HEK293 (cell line): Measurements from ENCODE around the gene GRM5.

ENCODE experiments used
- CTCF ChIP-seq: fragments of 450-650 bp; formaldehyde crosslinking; IDR thresholded peaks from 2 replicates; pipeline ENCODE4 v1.5.1; 2016; ENCODE audit warnings: missing biosample characterization, missing genetic modification characterization
- HIC1 ChIP-seq: fragments of 450-650 bp; formaldehyde crosslinking; IDR thresholded peaks from 2 replicates; pipeline ENCODE4 v1.5.1; 2016; ENCODE audit warnings: missing biosample characterization, missing genetic modification characterization
- PATZ1 ChIP-seq: fragments of 450-650 bp; formaldehyde crosslinking; IDR thresholded peaks from 2 replicates; pipeline ENCODE4 v1.5.1; 2016; ENCODE audit warnings: missing biosample characterization, missing genetic modification characterization
- PRDM10 ChIP-seq: fragments of 450-650 bp; formaldehyde crosslinking; IDR thresholded peaks from 2 replicates; pipeline ENCODE4 v1.5.1; 2016; ENCODE audit warnings: missing biosample characterization, missing genetic modification characterization
- SALL2 ChIP-seq: fragments of 450-650 bp; formaldehyde crosslinking; IDR thresholded peaks from 2 replicates; pipeline ENCODE4 v1.5.0; 2017; ENCODE audit warnings: missing biosample characterization, mild to moderate bottlenecking, missing genetic modification characterization, borderline replicate concordance
- ZBTB10 ChIP-seq: fragments of 450-650 bp; formaldehyde crosslinking; IDR thresholded peaks from 2 replicates; pipeline ENCODE4 v1.5.1; 2016; ENCODE audit warnings: missing biosample characterization, missing genetic modification characterization
- ZBTB44 ChIP-seq: fragments of 450-650 bp; IDR thresholded peaks from 2 replicates; pipeline ENCODE4 v1.5.1; 2018; ENCODE audit warnings: missing biosample characterization, mild to moderate bottlenecking, missing genetic modification characterization
- ZNF155 ChIP-seq: fragments of 450-650 bp; formaldehyde crosslinking; IDR thresholded peaks from 2 replicates; pipeline ENCODE4 v1.5.1; 2016; ENCODE audit warnings: missing biosample characterization, missing genetic modification characterization
- ZNF530 ChIP-seq: fragments of 450-650 bp; formaldehyde crosslinking; IDR thresholded peaks from 2 replicates; pipeline ENCODE4 v1.5.1; 2016; ENCODE audit warnings: low read depth, missing biosample characterization, missing genetic modification characterization
- ZNF580 ChIP-seq: fragments of 450-650 bp; formaldehyde crosslinking; IDR thresholded peaks from 2 replicates; pipeline ENCODE4 v1.5.1; 2016; ENCODE audit warnings: missing biosample characterization, missing genetic modification characterization
- ZNF645 ChIP-seq: fragments of 450-650 bp; formaldehyde crosslinking; IDR thresholded peaks from 2 replicates; pipeline ENCODE4; 2016; ENCODE audit warnings: missing biosample characterization, missing genetic modification characterization
- ZNF660 ChIP-seq: fragments of 450-650 bp; IDR thresholded peaks from 2 replicates; pipeline ENCODE4 v1.5.1; 2018; ENCODE audit warnings: missing biosample characterization, mild to moderate bottlenecking, missing genetic modification characterization
- ZNF830 ChIP-seq: fragments of 450-650 bp; IDR thresholded peaks from 2 replicates; pipeline ENCODE4 v1.5.0; 2018; ENCODE audit warnings: missing biosample characterization, missing genetic modification characterization, low read depth, mild to moderate bottlenecking, moderate library complexity
- ZSCAN18 ChIP-seq: fragments of 450-650 bp; formaldehyde crosslinking; IDR thresholded peaks from 2 replicates; pipeline ENCODE4 v1.5.1; 2016; ENCODE audit warnings: missing biosample characterization, missing genetic modification characterization

- no peak for TF ChIP-seq PATZ1
- TF ChIP-seq ZNF660 (tag by site-specific recombination), result no peak
- no peak for TF ChIP-seq CTCF (tag by site-specific recombination)
- TF ChIP-seq PRDM10 (tag by site-specific recombination), result no peak
- TF ChIP-seq HIC1, result no peak
- no peak for TF ChIP-seq ZBTB44 (tag by site-specific recombination)
- TF ChIP-seq ZNF530, result no peak
- TF ChIP-seq ZNF830 (tag by site-specific recombination), result no peak
- no peak for TF ChIP-seq ZBTB10
- no peak for TF ChIP-seq ZSCAN18 (tag by site-specific recombination)
- no peak for TF ChIP-seq SALL2 (tag by site-specific recombination)
- TF ChIP-seq ZNF645 (tag by site-specific recombination), result no peak
- no peak for TF ChIP-seq ZNF580 (tag by site-specific recombination)
- TF ChIP-seq ZNF155, result no peak
Measured at GRCh38 chr11:89015614-89016013, 50.2 kb downstream of the GRM5 start.
